B cell (primary cell): ENCODE data around the gene CTSA. TPM values are rescaled to one million over a fixed set of nuclear protein-coding genes. Genes with fewer than 3 reads are reported as not detected.

Experiments used
- ATAC-seq: fragments of 200-7000 bp; cut with Tn5 transposase; one replicate; pipeline ENCODE4 v1.10.0; 2021; ENCODE audit warnings: low read depth, mild to moderate bottlenecking, moderate number of reproducible peaks, moderate library complexity
- CTCF ChIA-PET: fragments of 350-600 bp; sonication (Branson Sonifier 250); formaldehyde crosslinking; loops from one replicate; lab custom pipeline; 2021; ENCODE audit warnings: antibody characterized with exemption, inconsistent platforms; lab: Charles Lee
- POLR2A ChIA-PET: fragments of 350-600 bp; sonication (Branson Sonifier 250); formaldehyde crosslinking; loops from one replicate; lab custom pipeline; 2021; ENCODE audit warnings: antibody characterized with exemption; lab: Charles Lee
- DNase-seq: peaks from one replicate; pipeline ENCODE4 v3.0.0; 2013
- H2AFZ ChIP-seq: 2 replicates; pipeline ENCODE4 v1.6.1; 2012; ENCODE audit warnings: mild to moderate bottlenecking, low read depth, low read length; ENCODE audit not compliant: insufficient read depth, poor library complexity, severe bottlenecking
- H3K27ac ChIP-seq, 2 donors: 1 replicate in 1 of 2; 2 replicates in 1 of 2; pipeline ENCODE4 v1.5.1; 2012 to 2013; ENCODE audit warnings: low read length in 2 of 2, mild to moderate bottlenecking in 2 of 2, moderate library complexity in 1 of 2
- H3K27me3 ChIP-seq, 4 experiments: fragments of 200-600 bp in 1 of 4; sonication (generic) in 1 of 4; replicated peaks in 1 of 4; 1 replicate in 2 of 4; 2 replicates in 2 of 4; pipeline versions ENCODE4 v1.6.1 to v1.7.0; 2013 to 2016; ENCODE audit warnings: low read length in 3 of 4, mild to moderate bottlenecking in 2 of 4, mixed read lengths in 1 of 4, moderate library complexity in 1 of 4; ENCODE audit not compliant: insufficient read depth in 4 of 4, control insufficient read depth in 3 of 4; ENCODE audit errors: control extremely low read depth in 1 of 4
- H3K36me3 ChIP-seq, 2 experiments: replicated peaks in 1 of 2; 1 replicate in 1 of 2; 2 replicates in 1 of 2; pipeline versions ENCODE4 v1.6.1 to v1.7.1; 2013; ENCODE audit warnings: low read length in 1 of 2; ENCODE audit not compliant: insufficient read depth in 2 of 2, control insufficient read depth in 1 of 2; ENCODE audit errors: control extremely low read depth in 1 of 2, extremely low read depth in 1 of 2
- H3K4me1 ChIP-seq, 2 donors: fragments of 200-600 bp in 1 of 2; sonication (generic) in 1 of 2; 1 replicate in 1 of 2; 2 replicates in 1 of 2; pipeline versions ENCODE4 v1.5.1 to v1.6.1; 2013 to 2017; ENCODE audit warnings: low read length in 2 of 2; ENCODE audit not compliant: control insufficient read depth in 2 of 2, insufficient read depth in 2 of 2
- H3K4me2 ChIP-seq: replicated peaks from 2 replicates; pipeline ENCODE3; 2012; ENCODE audit warnings: mild to moderate bottlenecking, low read depth, low read length; ENCODE audit not compliant: poor library complexity, severe bottlenecking
- H3K4me3 ChIP-seq, 5 experiments: fragments of 200-600 bp in 1 of 5; sonication (generic) in 1 of 5; 1 replicate in 3 of 5; 2 replicates in 2 of 5; pipeline versions ENCODE4 v1.5.1 to v1.7.0; 2011 to 2016; ENCODE audit warnings: low read length in 4 of 5, mild to moderate bottlenecking in 4 of 5, low read depth in 2 of 5, control low read depth in 1 of 5, moderate library complexity in 1 of 5; ENCODE audit not compliant: insufficient read depth in 1 of 5; ENCODE audit errors: control extremely low read depth in 1 of 5, extremely low read depth in 1 of 5
- H3K79me2 ChIP-seq: fragments of 200-600 bp; sonication (generic); one replicate; pipeline ENCODE4 v1.6.0; 2016; ENCODE audit warnings: low read length; ENCODE audit not compliant: control insufficient read depth, insufficient read depth
- H3K9ac ChIP-seq: fragments of 200-600 bp; sonication (generic); 2 replicates; pipeline ENCODE4 v1.6.1; 2017; ENCODE audit warnings: mild to moderate bottlenecking, low read length, moderate library complexity
- H3K9me3 ChIP-seq, 3 donors: one replicate each; pipeline versions ENCODE4 v1.6.1 to v1.7.1; 2013; ENCODE audit warnings: low read length in 2 of 3; ENCODE audit not compliant: control insufficient read depth in 2 of 3, insufficient read depth in 1 of 3; ENCODE audit errors: control extremely low read depth in 1 of 3
- H4K20me1 ChIP-seq: 2 replicates; pipeline ENCODE4 v1.6.0; 2012; ENCODE audit warnings: mild to moderate bottlenecking, low read length; ENCODE audit not compliant: insufficient read depth, control insufficient read depth, poor library complexity, severe bottlenecking
- H3K27ac Mint-ChIP-seq: one replicate; pipeline ENCODE4 v1.8.0; 2021; ENCODE audit warnings: mixed read lengths
- H3K27me3 Mint-ChIP-seq: one replicate; pipeline ENCODE4 v1.8.0; 2021; ENCODE audit warnings: mixed read lengths
- H3K4me1 Mint-ChIP-seq: one replicate; pipeline ENCODE4 v1.8.0; 2021; ENCODE audit warnings: mixed read lengths
- H3K4me3 Mint-ChIP-seq: one replicate; pipeline ENCODE4 v1.8.0; 2021; ENCODE audit warnings: mixed read lengths
- H3K9me3 Mint-ChIP-seq: one replicate; pipeline ENCODE4 v1.8.0; 2022; ENCODE audit warnings: mixed read lengths; ENCODE audit not compliant: insufficient read depth
- EZH2 ChIP-seq: IDR thresholded peaks from 2 replicates; pipeline ENCODE4 v1.6.1; 2012; ENCODE audit warnings: borderline replicate concordance, low read depth, mild to moderate bottlenecking, moderate library complexity, low read length; ENCODE audit not compliant: insufficient read depth, poor library complexity, severe bottlenecking
- WGBS: methylation state at CpG from one replicate; pipeline ENCODE4 v1.1.5; 2013; ENCODE audit warnings: missing lambda C conversion rate; ENCODE audit not compliant: insufficient coverage; 5-methylcytosine and 5-hydroxymethylcytosine counted together
- intact Hi-C: fragments of 100-400 bp; cut with micrococcal nuclease; formaldehyde crosslinking; loops from one replicate; pipeline ENCODE4 v1.10.0; 2022
- polyA plus RNA-seq: library from polyadenylated mRNA; depleted of rRNA; stranded (reverse); fragments of >200 nt; gene quantifications from 2 replicates; pipeline ENCODE4 v1.2.3, GENCODE V29; 2012
- total RNA-seq, 2 donors: library from RNA; stranded (reverse); fragments of 120-200 nt in 1 of 2; gene quantifications; 1 replicate in 1 of 2; 2 replicates in 1 of 2; pipeline versions ENCODE4 v1.2.3 to v1.2.4, GENCODE V29; 2013 to 2022
- TF ChIP-seq, protein P1 (sequence below): fragments of 200-600 bp; IDR thresholded peaks from one replicate; pipeline ENCODE4 v1.8.0; 2022; ENCODE audit warnings: antibody characterized with exemption, mild to moderate bottlenecking

Gene CTSA
- total and polyA plus RNA-seq, 2 donors (not counting 1 experiment from before 2014, with no cell fraction given), result 100 to 107 TPM

DNA sequence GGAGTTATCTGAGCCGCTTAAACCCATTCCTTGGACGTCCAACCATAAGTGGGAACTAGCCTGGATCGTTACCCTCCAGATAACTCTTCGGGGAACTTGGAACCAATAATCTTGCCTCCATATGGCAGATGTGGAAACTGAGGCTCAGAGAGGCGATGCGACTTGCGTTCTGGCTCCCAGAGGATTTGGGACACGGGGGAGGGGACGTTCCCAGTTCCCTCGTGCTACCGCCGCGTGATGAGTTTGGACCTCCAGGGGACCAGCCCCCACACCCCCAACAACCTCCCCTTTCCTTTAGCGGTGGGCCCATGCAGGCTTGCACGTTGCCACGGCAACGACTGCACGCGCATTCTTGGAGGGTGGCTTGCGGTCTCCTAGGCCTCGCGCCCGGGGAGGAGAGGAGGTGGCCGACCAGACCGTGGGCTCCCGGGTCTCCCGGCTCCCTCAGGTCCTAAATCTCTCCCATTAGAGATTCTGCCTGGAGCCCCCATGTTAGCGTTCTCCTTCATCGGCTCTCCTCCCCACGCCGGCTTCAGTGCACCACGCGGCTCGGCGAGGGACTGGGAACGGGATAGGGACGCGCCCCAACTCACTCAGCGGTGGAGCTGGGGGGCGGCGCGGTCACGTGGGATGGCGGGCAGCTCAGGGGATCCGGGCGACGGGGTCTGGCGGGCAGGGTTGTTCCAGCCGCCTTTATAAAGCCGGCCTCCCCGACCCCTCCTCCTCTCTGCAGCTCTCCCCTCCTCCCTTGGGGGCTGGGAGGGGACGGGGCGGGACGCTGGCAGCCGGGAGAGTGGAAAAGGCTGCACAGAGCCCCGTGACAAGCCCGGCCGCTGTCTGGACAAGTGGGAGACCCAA, 20.6 kb downstream of the CTSA start, which contains the start of gene PLTP:
TSS of gene PLTP (minus strand) at position 670 of the 858 bp plus-strand sequence. CDS start 703 bp downstream, outside the sequence.
- intact Hi-C loops, result loop anchor here (1.0 kb wide), 5 partner anchors 20 to 61 kb away; partner anchors contain the start of genes ACOT8, CTSA, NEURL2 and PCIF1
- peaks cover 0 to 19% (median 9%) of the 10 kb centered on the region in 4 experiments for H3K27me3 ChIP-seq
- H3K4me3 Mint-ChIP-seq, result peak within 1 kb of the TSS; percentile 94
- H3K36me3 ChIP-seq, result no peaks in the 10 kb centered on the region
- H3K4me2 ChIP-seq, result peak within 1 kb of the TSS; percentile 92
- no peaks in the 10 kb centered on the region for H3K79me2 ChIP-seq
- peaks cover 14 to 22% of the 10 kb centered on the region in 2 donors for H3K4me1 ChIP-seq
- H3K27me3 Mint-ChIP-seq, result peaks cover 12% of the 10 kb centered on the region
- ATAC-seq (no peak), DNase-seq (peak; percentile 69)
- peaks cover 20% of the 10 kb centered on the region for H3K4me1 Mint-ChIP-seq
- POLR2A ChIA-PET, result interaction anchor here (0.9 to 3.8 kb wide), 4 partner anchors 22 to 60 kb away, joined by 3 to 21 read pairs (median 4); partner anchors contain the start of genes PCIF1 and ZNF335
- peak within 1 kb of the TSS; percentile 69 for H3K9ac ChIP-seq
- peak within 1 kb of the TSS; percentile 83 for H3K27ac Mint-ChIP-seq
- no peak within 1 kb of the TSS for H3K27ac ChIP-seq
- no peaks in the 10 kb centered on the region for H4K20me1 ChIP-seq
- TF ChIP-seq, protein P1, sequence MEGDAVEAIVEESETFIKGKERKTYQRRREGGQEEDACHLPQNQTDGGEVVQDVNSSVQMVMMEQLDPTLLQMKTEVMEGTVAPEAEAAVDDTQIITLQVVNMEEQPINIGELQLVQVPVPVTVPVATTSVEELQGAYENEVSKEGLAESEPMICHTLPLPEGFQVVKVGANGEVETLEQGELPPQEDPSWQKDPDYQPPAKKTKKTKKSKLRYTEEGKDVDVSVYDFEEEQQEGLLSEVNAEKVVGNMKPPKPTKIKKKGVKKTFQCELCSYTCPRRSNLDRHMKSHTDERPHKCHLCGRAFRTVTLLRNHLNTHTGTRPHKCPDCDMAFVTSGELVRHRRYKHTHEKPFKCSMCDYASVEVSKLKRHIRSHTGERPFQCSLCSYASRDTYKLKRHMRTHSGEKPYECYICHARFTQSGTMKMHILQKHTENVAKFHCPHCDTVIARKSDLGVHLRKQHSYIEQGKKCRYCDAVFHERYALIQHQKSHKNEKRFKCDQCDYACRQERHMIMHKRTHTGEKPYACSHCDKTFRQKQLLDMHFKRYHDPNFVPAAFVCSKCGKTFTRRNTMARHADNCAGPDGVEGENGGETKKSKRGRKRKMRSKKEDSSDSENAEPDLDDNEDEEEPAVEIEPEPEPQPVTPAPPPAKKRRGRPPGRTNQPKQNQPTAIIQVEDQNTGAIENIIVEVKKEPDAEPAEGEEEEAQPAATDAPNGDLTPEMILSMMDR, result no peak
- no peak for TF ChIP-seq EZH2
- H3K4me3 ChIP-seq, result peak within 1 kb of the TSS in 4 of 5 experiments; percentile 37 to 65 (median 60)
- no peaks in the 10 kb centered on the region for H3K9me3 Mint-ChIP-seq
- CTCF ChIA-PET, result no interaction called here
- H3K9me3 ChIP-seq, result peaks cover 0 to 11% (median 0%) of the 10 kb centered on the region in 3 donors
- peak within 1 kb of the TSS; percentile 89 for H2AFZ ChIP-seq
- 3% methylated on average over 46 of the region's 58 CpGs for whole genome bisulfite sequencing

DNA sequence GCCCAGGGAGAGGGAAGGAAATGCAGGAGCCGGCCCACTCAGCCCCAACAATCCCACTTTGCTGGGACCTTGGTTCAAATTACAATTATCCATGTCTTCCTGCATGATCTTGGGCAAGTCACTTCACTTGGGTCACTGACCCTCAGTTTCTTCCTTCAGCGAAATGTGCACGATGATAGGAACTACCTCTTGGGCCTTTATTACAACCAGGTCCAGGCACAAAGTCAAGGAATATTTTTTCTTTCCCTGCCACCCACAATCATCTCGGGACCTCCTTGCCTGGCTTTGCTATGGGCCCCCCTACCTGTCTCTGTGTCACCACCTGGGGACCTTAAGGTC, 21.2 kb downstream of the CTSA start:
- peak overlapping the region in 2 of 5 experiments; percentile 37 to 65 for H3K4me3 ChIP-seq
- no peak for ATAC-seq
- peaks cover 0 to 11% (median 0%) of the 10 kb centered on the region in 3 donors for H3K9me3 ChIP-seq
- CTCF ChIA-PET, result no interaction called here
- H3K27me3 Mint-ChIP-seq, result peaks cover 12% of the 10 kb centered on the region
- peaks cover 20% of the 10 kb centered on the region for H3K4me1 Mint-ChIP-seq
- intact Hi-C loops, result no loop called here
- H4K20me1 ChIP-seq, result no peaks in the 10 kb centered on the region
- H2AFZ ChIP-seq, result peak overlapping the region; percentile 89
- no peak for DNase-seq
- peak overlapping the region; percentile 69 for H3K9ac ChIP-seq
- no peaks in the 10 kb centered on the region for H3K36me3 ChIP-seq
- H3K9me3 Mint-ChIP-seq, result no peaks in the 10 kb centered on the region
- peak overlapping the region; percentile 94 for H3K4me3 Mint-ChIP-seq
- 43% methylated on average over 2 of the region's 4 CpGs for WGBS
- no peak overlapping the region for H3K27ac ChIP-seq
- peak overlapping the region; percentile 92 for H3K4me2 ChIP-seq
- peaks cover 0 to 21% (median 9%) of the 10 kb centered on the region in 4 experiments for H3K27me3 ChIP-seq
- H3K79me2 ChIP-seq, result no peaks in the 10 kb centered on the region
- H3K4me1 ChIP-seq, result peaks cover 14 to 22% of the 10 kb centered on the region in 2 donors
- TF ChIP-seq EZH2, result no peak
- TF ChIP-seq, protein P1, result no peak
- H3K27ac Mint-ChIP-seq, result no peak overlapping the region
- POLR2A ChIA-PET, result interaction anchor here (3.8 kb wide), 1 partner anchor 22 kb away, joined by 21 read pairs; the partner anchor contains the start of gene PCIF1
